Heart left ventricle (tissue), 16 donors: ENCODE measurements around the gene MAGI2. TPM values are rescaled to one million over a fixed set of nuclear protein-coding genes. Genes with fewer than 3 reads are reported as not detected.

Experiments
- ATAC-seq, 4 donors: fragments of 200-7000 bp; cut with Tn5 transposase; one replicate each; pipeline ENCODE4 v1.9.1; 2020 to 2022; ENCODE audit warnings: moderate library complexity in 4 of 4, mild to moderate bottlenecking in 3 of 4, moderate number of reproducible peaks in 1 of 4
- DNase-seq, 5 donors: peaks; one replicate each; pipeline ENCODE4 v3.0.0-alpha.2; 2020
- H3K27ac ChIP-seq, 12 donors: fragments of 200-600 bp; sonication (generic) in 4 of 12; one replicate each; pipeline versions ENCODE4 v1.5.0 to v1.8.0; 2016 to 2022; ENCODE audit warnings: mild to moderate bottlenecking in 2 of 12
- H3K27me3 ChIP-seq, 9 donors: fragments of 200-600 bp; sonication (generic) in 2 of 9; one replicate each; pipeline versions ENCODE4 v1.5.1 to v1.8.0; 2016 to 2022; ENCODE audit warnings: mild to moderate bottlenecking in 3 of 9
- H3K36me3 ChIP-seq, 9 donors: fragments of 200-600 bp; sonication (generic) in 2 of 9; one replicate each; pipeline versions ENCODE4 v1.5.0 to v1.8.0; 2018 to 2022; ENCODE audit warnings: mild to moderate bottlenecking in 2 of 9
- H3K4me1 ChIP-seq, 12 donors: fragments of 200-600 bp; sonication (generic) in 4 of 12; one replicate each; pipeline versions ENCODE4 v1.5.0 to v1.8.0; 2016 to 2022; ENCODE audit warnings: mild to moderate bottlenecking in 3 of 12
- H3K4me3 ChIP-seq, 12 donors: fragments of 200-600 bp; sonication (generic) in 4 of 12; one replicate each; pipeline versions ENCODE4 v1.5.0 to v1.8.0; 2017 to 2022; ENCODE audit warnings: mild to moderate bottlenecking in 9 of 12, moderate library complexity in 4 of 12
- H3K9me3 ChIP-seq, 12 donors: fragments of 200-600 bp; sonication (generic) in 4 of 12; one replicate each; pipeline versions ENCODE4 v1.5.0 to v1.8.0; 2016 to 2022; ENCODE audit warnings: mild to moderate bottlenecking in 1 of 12
- CTCF ChIP-seq, 12 donors: fragments of 200-600 bp; sonication (generic) in 4 of 12; IDR thresholded peaks; one replicate each; pipeline versions ENCODE4 v1.5.0 to v1.8.0; 2018 to 2022; ENCODE audit warnings: antibody characterized with exemption in 12 of 12, mild to moderate bottlenecking in 5 of 12
- POLR2A ChIP-seq, 2 donors: fragments of 450-650 bp; IDR thresholded peaks; one replicate each; pipeline ENCODE4 v1.6.1; 2017; ENCODE audit warnings: antibody characterized with exemption in 2 of 2, mild to moderate bottlenecking in 2 of 2, moderate library complexity in 2 of 2
- WGBS, 4 donors: extraction: QIAGEN DNeasy Blood & Tissue Kit in 2 of 4; methylation state at CpG; one replicate each; pipeline versions ENCODE4 v1.1.5 to v1.1.7; 2013 to 2018; 5-methylcytosine and 5-hydroxymethylcytosine counted together
- intact Hi-C, 10 donors: fragments of 100-400 bp; cut with DNase I; formaldehyde crosslinking; loops; one replicate each; pipeline versions ENCODE4 v1.11.1 to v1.14.2; 2022
- polyA plus RNA-seq, 2 donors: library from polyadenylated mRNA; stranded (reverse); fragments of 200-250 nt; gene quantifications; one replicate each; pipeline ENCODE4 v1.2.3, GENCODE V29; 2013
- total RNA-seq, 9 donors: library from RNA; depleted of rRNA in 2 of 9; stranded (reverse); fragments of >200 nt in 2 of 9; fragmentation: NEBNext Ultra II Directional in 3 of 9; extraction: Animal tissue kit (Norgen Biotek cat#: 25700) in 3 of 9; gene quantifications; one replicate each; pipeline versions ENCODE4 v1.1.0 to v1.2.4, GENCODE V29; 2016 to 2023
- donor health status: ischemic (EF 13 %, LVEDD 7.1; RV severe dilation, severe dysfunction).
- donor health status: healthy with polysubstance abuse.
- donor health status: DM: no; HTN: yes; CAD: no.
- donor health status: DM: no; HTN: no; CAD: no.
- donor health status: ischemic (EF 25% LVEDD 6.9; RV normal size, moderate dysfunction).
- donor health status: ischemic (EF 25% LVEDD 5.7; RV mildly dilated, moderate dysfunction).
- donor health status: healthy.
- donor health status: DM: yes; HTN: yes; CAD: no.
- donor health status: ischemic (EF 35%, LVEDD 5.7; RV mildly dilated, moderate dysfunction).
- donor health status: nonischemic (EF 11% LVEDD 7.7; RV severe dilation, severe dysfunction).
- donor health status: DM: yes; HTN: yes; CAD: no.
- donor health status: PGD.
- donor health status: ischemic (EF 29% LVEDD 5.4; RV normal size, mild dysfunction).
- donor health status: nonischemic (EF 23%, LVEDD 6.1; RV moderate dilation, normal function).

The MAGI2 gene
- total and polyA plus RNA-seq, 11 donors, result 1.1 to 6.8 (median 3.8) TPM

- intact Hi-C loops, result no loop called here
- DNase-seq, result no peak
- H3K27me3 ChIP-seq, result no peaks in the 10 kb centered on the region
- WGBS, 4 donors, result 89 to 98% (median 94%) methylated on average over 1 of the region's 1 CpG
- H3K4me3 ChIP-seq, result no peak overlapping the region
- no peak for ATAC-seq
- H3K4me1 ChIP-seq, result peaks cover 0 to 3% (median 0%) of the 10 kb centered on the region in 12 donors
- H3K27ac ChIP-seq, result no peak overlapping the region
- TF ChIP-seq CTCF (IDR thresholded peaks at IDR 0.05) (no peak), POLR2A (IDR thresholded peaks at IDR 0.05) (no peak)
- H3K9me3 ChIP-seq, result peaks cover 0 to 10% (median 0%) of the 10 kb centered on the region in 12 donors
- H3K36me3 ChIP-seq, result no peaks in the 10 kb centered on the region
Measured at GRCh38 chr7:79212334-79212733, 241.1 kb downstream of the MAGI2 start.

GRCh38 chr7:79211724-79212123 lies 241.7 kb downstream of the MAGI2 start:
- TF ChIP-seq CTCF (IDR thresholded peaks at IDR 0.05), result no peak
- no peak for TF ChIP-seq POLR2A (IDR thresholded peaks at IDR 0.05)
- DNase-seq, result no peak
- Histone ChIP-seq H3K4me3 (no peak overlapping the region), H3K27ac (no peak overlapping the region), H3K9me3 (peaks cover 0 to 11% (median 0%) of the 10 kb centered on the region in 12 donors), H3K4me1 (peaks cover 0 to 3% (median 0%) of the 10 kb centered on the region in 12 donors), H3K27me3 (no peaks in the 10 kb centered on the region), H3K36me3 (no peaks in the 10 kb centered on the region)
- intact Hi-C loops, result no loop called here
- ATAC-seq, result no peak
- 93 to 98% (median 95%) methylated on average over 2 of the region's 2 CpGs for WGBS, 4 donors

- no peaks in the 10 kb centered on the region for H3K27me3 ChIP-seq
- H3K27ac ChIP-seq, result no peak overlapping the region
- DNase-seq (no peak), ATAC-seq (no peak)
- intact Hi-C loops, result no loop called here
- H3K9me3 ChIP-seq, result peaks cover 0 to 9% (median 0%) of the 10 kb centered on the region in 12 donors
- no peaks in the 10 kb centered on the region for H3K4me1 ChIP-seq
- TF ChIP-seq POLR2A (IDR thresholded peaks at IDR 0.05) (no peak), CTCF (IDR thresholded peaks at IDR 0.05) (no peak)
- WGBS, 4 donors, result 82 to 94% (median 87%) methylated on average over 2 of the region's 2 CpGs
- no peaks in the 10 kb centered on the region for H3K36me3 ChIP-seq
- H3K4me3 ChIP-seq, result no peak overlapping the region
Measured at GRCh38 chr7:79199961-79200360, 253.5 kb downstream of the MAGI2 start.

- TF ChIP-seq CTCF (IDR thresholded peaks at IDR 0.05) (no peak), POLR2A (IDR thresholded peaks at IDR 0.05) (no peak)
- Histone ChIP-seq H3K27ac (no peak overlapping the region), H3K4me3 (no peak overlapping the region), H3K36me3 (no peaks in the 10 kb centered on the region), H3K27me3 (no peaks in the 10 kb centered on the region), H3K4me1 (no peaks in the 10 kb centered on the region), H3K9me3 (peaks cover 0 to 2% (median 0%) of the 10 kb centered on the region in 12 donors)
- 76 to 85% (median 83%) methylated on average over 6 of the region's 6 CpGs for WGBS, 4 donors
- intact Hi-C loops, result no loop called here
- no peak for ATAC-seq
- DNase-seq, result no peak
Measured at GRCh38 chr7:79199266-79199665, 254.2 kb downstream of the MAGI2 start.
